Activated CD4-positive, alpha-beta T cell treated with anti-CD3 and anti-CD28 coated beads for 36 hours (primary cell): ENCODE results near the gene CFAP74. TPM values are rescaled to one million over a fixed set of nuclear protein-coding genes. Genes with fewer than 3 reads are reported as not detected.

ENCODE experiments used
- ATAC-seq: fragments of 200-7000 bp; cut with Tn5 transposase; one replicate; pipeline ENCODE4 v1.10.0; 2021; ENCODE audit warnings: mild to moderate bottlenecking, moderate library complexity
- CTCF ChIA-PET: fragments of 350-600 bp; sonication (Branson Sonifier 250); formaldehyde crosslinking; loops from one replicate; lab custom pipeline; 2021; ENCODE audit warnings: antibody characterized with exemption; lab: Charles Lee
- POLR2A ChIA-PET: fragments of 350-600 bp; sonication (Branson Sonifier 250); formaldehyde crosslinking; loops from one replicate; lab custom pipeline; 2021; ENCODE audit warnings: antibody characterized with exemption, inconsistent platforms; lab: Charles Lee
- DNase-seq: peaks from one replicate; pipeline ENCODE4 v3.0.0-alpha.2; 2020
- H3K27ac Mint-ChIP-seq: one replicate; pipeline ENCODE4 v1.8.0; 2021; ENCODE audit warnings: mixed read lengths
- H3K27me3 Mint-ChIP-seq: one replicate; pipeline ENCODE4 v1.8.0; 2021; ENCODE audit warnings: mixed read lengths
- H3K36me3 Mint-ChIP-seq: one replicate; pipeline ENCODE4 v1.8.0; 2021; ENCODE audit warnings: low read depth, mixed read lengths
- H3K4me1 Mint-ChIP-seq: one replicate; pipeline ENCODE4 v1.8.0; 2021; ENCODE audit warnings: mixed read lengths
- H3K4me3 Mint-ChIP-seq: one replicate; pipeline ENCODE4 v1.8.0; 2021; ENCODE audit warnings: mild to moderate bottlenecking, moderate library complexity, mixed read lengths
- H3K9me3 Mint-ChIP-seq: one replicate; pipeline ENCODE4 v1.8.0; 2021; ENCODE audit warnings: low read depth, mixed read lengths
- intact Hi-C, 2 experiments: fragments of 100-400 bp; cut with DNase I in 1 of 2; cut with micrococcal nuclease in 1 of 2; formaldehyde crosslinking; loops; one replicate each; pipeline versions ENCODE4 v1.14.2 to v1.15.1; 2022 to 2024; cut with DNase I, micrococcal nuclease
- total RNA-seq, 2 experiments: library from RNA; stranded (reverse); gene quantifications; one replicate each; pipeline ENCODE4 v1.2.3, GENCODE V29; 2021

The CFAP74 gene
- total RNA-seq, 2 experiments from 2014 or later = 0.25 TPM; not detected in 1

- intact Hi-C loops = no loop called here
- no peaks in the 10 kb centered on the region for H3K36me3 Mint-ChIP-seq
- no peak overlapping the region for H3K27ac Mint-ChIP-seq
- peaks cover 2% of the 10 kb centered on the region for H3K27me3 Mint-ChIP-seq
- POLR2A ChIA-PET = no interaction called here
- H3K4me3 Mint-ChIP-seq = no peak overlapping the region
- peaks cover 4% of the 10 kb centered on the region for H3K4me1 Mint-ChIP-seq
- no peaks in the 10 kb centered on the region for H3K9me3 Mint-ChIP-seq
- no peak for DNase-seq
- CTCF ChIA-PET = interaction anchor here (2.0 kb wide), 1 partner anchor 8 kb away, joined by 7 read pairs; no protein-coding TSS in a partner anchor
- no peak for ATAC-seq
Observed at GRCh38 chr1:1917304-1917976, 86.1 kb downstream of the CFAP74 start.

- Mint-ChIP-seq H3K4me3 (no peak overlapping the region), H3K4me1 (peaks cover 4% of the 10 kb centered on the region), H3K27me3 (peaks cover 2% of the 10 kb centered on the region), H3K36me3 (no peaks in the 10 kb centered on the region), H3K9me3 (no peaks in the 10 kb centered on the region), H3K27ac (no peak overlapping the region)
- no peak for DNase-seq
- intact Hi-C loops = no loop called here
- CTCF ChIA-PET = interaction anchor here (2.0 kb wide), 1 partner anchor 8 kb away, joined by 7 read pairs; no protein-coding TSS in a partner anchor
- no peak for ATAC-seq
- POLR2A ChIA-PET = no interaction called here
Observed at GRCh38 chr1:1916851-1917251, 86.7 kb downstream of the CFAP74 start.

- peaks cover 2% of the 10 kb centered on the region for H3K27me3 Mint-ChIP-seq
- intact Hi-C loops = no loop called here
- ChIA-PET CTCF (no interaction called here), POLR2A (no interaction called here)
- no peaks in the 10 kb centered on the region for H3K9me3 Mint-ChIP-seq
- H3K27ac Mint-ChIP-seq = no peak overlapping the region
- no peaks in the 10 kb centered on the region for H3K36me3 Mint-ChIP-seq
- no peak overlapping the region for H3K4me3 Mint-ChIP-seq
- ATAC-seq (no peak), DNase-seq (no peak)
- peaks cover 4% of the 10 kb centered on the region for H3K4me1 Mint-ChIP-seq
Observed at GRCh38 chr1:1915911-1916840, 87.4 kb downstream of the CFAP74 start.

- ATAC-seq (no peak), DNase-seq (no peak)
- Mint-ChIP-seq H3K36me3 (no peaks in the 10 kb centered on the region), H3K4me1 (peaks cover 6% of the 10 kb centered on the region), H3K9me3 (no peaks in the 10 kb centered on the region), H3K27me3 (peaks cover 2% of the 10 kb centered on the region), H3K4me3 (no peak within 1 kb of the TSS), H3K27ac (no peak within 1 kb of the TSS)
- ChIA-PET POLR2A (no interaction called here), CTCF (interaction anchor here (0.5 kb wide), 1 partner anchor 29 kb away, joined by 4 read pairs; no protein-coding TSS in a partner anchor)
- intact Hi-C loops = no loop called here
Observed at GRCh38 chr1:1914971-1915692, 88.5 kb downstream of the CFAP74 start, which contains the start of gene CALML6. CALML6 (plus strand) TSS chr1:1915260; CDS start chr1:1915281, 21 bp downstream.

- Mint-ChIP-seq H3K27ac (no peak overlapping the region), H3K4me3 (no peak overlapping the region), H3K9me3 (no peaks in the 10 kb centered on the region), H3K36me3 (no peaks in the 10 kb centered on the region), H3K27me3 (peaks cover 2% of the 10 kb centered on the region), H3K4me1 (peaks cover 10% of the 10 kb centered on the region)
- DNase-seq (no peak), ATAC-seq (no peak)
- intact Hi-C loops = no loop called here
- ChIA-PET POLR2A (no interaction called here), CTCF (no interaction called here)
Observed at GRCh38 chr1:1914101-1914970, 89.2 kb downstream of the CFAP74 start.

GRCh38 chr1:1911350-1912041 lies 92.1 kb downstream of the CFAP74 start:
- Mint-ChIP-seq H3K9me3 (no peaks in the 10 kb centered on the region), H3K36me3 (no peaks in the 10 kb centered on the region), H3K4me3 (no peak overlapping the region), H3K27ac (no peak overlapping the region), H3K4me1 (peaks cover 10% of the 10 kb centered on the region), H3K27me3 (peaks cover 2% of the 10 kb centered on the region)
- intact Hi-C loops = no loop called here
- ATAC-seq (no peak), DNase-seq (no peak)
- CTCF ChIA-PET = interaction anchor here (1.1 kb wide), 1 partner anchor 133 kb away, joined by 3 read pairs; no protein-coding TSS in a partner anchor
- POLR2A ChIA-PET = no interaction called here

GRCh38 chr1:1910651-1911331 lies 92.8 kb downstream of the CFAP74 start:
- ATAC-seq = no peak
- Mint-ChIP-seq H3K27ac (no peak overlapping the region), H3K4me1 (peaks cover 14% of the 10 kb centered on the region), H3K27me3 (peaks cover 2% of the 10 kb centered on the region), H3K4me3 (peak overlapping the region; percentile 72), H3K36me3 (no peaks in the 10 kb centered on the region), H3K9me3 (no peaks in the 10 kb centered on the region)
- intact Hi-C loops = no loop called here
- no peak for DNase-seq
- POLR2A ChIA-PET = no interaction called here
- CTCF ChIA-PET = interaction anchor here (1.1 kb wide), 1 partner anchor 134 kb away, joined by 3 read pairs; no protein-coding TSS in a partner anchor

GRCh38 chr1:1910033-1910465 lies 93.5 kb downstream of the CFAP74 start:
- peak overlapping the region; percentile 61 for H3K27ac Mint-ChIP-seq
- ChIA-PET CTCF (interaction anchor here (0.6 to 3.3 kb wide), 6 partner anchors 8 to 290 kb away, joined by 3 to 13 read pairs (median 5); no protein-coding TSS in a partner anchor), POLR2A (no interaction called here)
- ATAC-seq (no peak), DNase-seq (no peak)
- intact Hi-C loops = no loop called here
- H3K27me3 Mint-ChIP-seq = peaks cover 2% of the 10 kb centered on the region
- no peaks in the 10 kb centered on the region for H3K9me3 Mint-ChIP-seq
- H3K36me3 Mint-ChIP-seq = no peaks in the 10 kb centered on the region
- peaks cover 14% of the 10 kb centered on the region for H3K4me1 Mint-ChIP-seq
- H3K4me3 Mint-ChIP-seq = peak overlapping the region; percentile 72

- no peaks in the 10 kb centered on the region for H3K9me3 Mint-ChIP-seq
- POLR2A ChIA-PET = interaction anchor here (0.6 to 1.1 kb wide), 3 partner anchors 8 to 319 kb away, joined by 3 read pairs; no protein-coding TSS in a partner anchor
- CTCF ChIA-PET = interaction anchor here (0.5 to 3.3 kb wide), 13 partner anchors 10 to 338 kb away, joined by 3 to 13 read pairs (median 5); no protein-coding TSS in a partner anchor
- no peak for DNase-seq
- H3K27me3 Mint-ChIP-seq = no peaks in the 10 kb centered on the region
- H3K4me1 Mint-ChIP-seq = peaks cover 14% of the 10 kb centered on the region
- H3K4me3 Mint-ChIP-seq = peak overlapping the region; percentile 61
- intact Hi-C loops = loop anchor here (2.0 to 10.0 kb wide), 7 partner anchors 126 to 504 kb away; partner anchors contain the start of genes CDK11A (in 1 of the 2), CDK11B (in 1 of the 2), MRPL20 (in 1 of the 2) and PEX10 (in 1 of the 2)
- ATAC-seq = peak; percentile 7
- H3K36me3 Mint-ChIP-seq = no peaks in the 10 kb centered on the region
- no peak overlapping the region for H3K27ac Mint-ChIP-seq
Observed at GRCh38 chr1:1908506-1908791, 95.1 kb downstream of the CFAP74 start.
